Thoracic aorta (tissue), 2 donors: ENCODE data around the gene BMP2K. TPM values are rescaled to one million over a fixed set of nuclear protein-coding genes. Genes with fewer than 3 reads are reported as not detected.

Experiments used
- ATAC-seq: fragments of 150-250 bp; one replicate; pipeline ENCODE4 v1.8.0; 2017; ENCODE audit warnings: low read depth; ENCODE audit not compliant: insufficient number of reproducible peaks, low FRiP score
- DNase-seq: peaks from one replicate; pipeline ENCODE4 v3.0.0-alpha.2; 2020; ENCODE audit warnings: low spot score
- H3K27ac ChIP-seq, 2 donors: fragments of 200-600 bp; sonication (generic); 1 replicate in 1 of 2; 2 replicates in 1 of 2; pipeline ENCODE4 v1.5.1; 2016; ENCODE audit warnings: mild to moderate bottlenecking in 2 of 2, moderate library complexity in 2 of 2
- H3K27me3 ChIP-seq: fragments of 200-600 bp; sonication (generic); replicated peaks from 2 replicates; pipeline ENCODE4 v1.6.0; 2016; ENCODE audit warnings: mild to moderate bottlenecking; ENCODE audit not compliant: insufficient read depth
- H3K36me3 ChIP-seq: fragments of 200-600 bp; sonication (generic); one replicate; pipeline ENCODE4 v1.5.1; 2016
- H3K4me1 ChIP-seq, 2 donors: fragments of 200-600 bp; sonication (generic); 1 replicate in 1 of 2; 2 replicates in 1 of 2; pipeline versions ENCODE4 v1.5.1 to v1.6.0; 2016; ENCODE audit warnings: low read depth in 2 of 2, mild to moderate bottlenecking in 1 of 2; ENCODE audit not compliant: control insufficient read depth in 1 of 2
- H3K4me3 ChIP-seq: fragments of 200-600 bp; sonication (generic); 2 replicates; pipeline ENCODE4 v1.5.1; 2016; ENCODE audit warnings: mild to moderate bottlenecking
- H3K9me3 ChIP-seq: fragments of 200-600 bp; sonication (generic); 2 replicates; pipeline ENCODE4 v1.5.1; 2016
- total RNA-seq, 2 donors: library from RNA; depleted of rRNA; stranded (reverse); fragments of >200 nt; gene quantifications; one replicate each; pipeline versions ENCODE4 v1.1.0 to v1.2.3, GENCODE V29; 2016
- TF ChIP-seq, protein P1 (sequence below): fragments of 200-600 bp; sonication (generic); IDR thresholded peaks from one replicate; pipeline ENCODE4 v1.5.1; 2019; ENCODE audit warnings: antibody characterized with exemption

The BMP2K gene
- total RNA-seq, 2 donors from 2014 or later: 41.8 to 74.4 TPM

DNA sequence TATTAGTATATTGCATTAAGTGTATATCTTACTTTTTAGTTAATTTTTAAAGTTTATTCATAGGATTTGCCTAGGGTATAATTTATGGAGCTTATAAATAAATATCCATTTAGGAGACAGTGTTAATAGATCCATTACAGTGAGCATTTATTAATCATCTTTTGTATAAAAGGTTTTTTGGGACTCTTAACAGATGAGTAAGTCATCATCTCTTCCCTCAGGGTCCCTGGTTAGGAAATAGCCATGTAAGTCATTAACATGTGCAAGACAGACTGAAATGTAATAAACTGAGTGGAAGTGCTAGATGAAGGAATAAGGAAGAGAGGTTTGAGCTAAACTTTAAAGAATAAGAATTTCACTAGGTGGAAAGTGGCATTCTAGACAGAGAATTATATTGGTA is 93.9 kb downstream of the BMP2K start:
- Histone ChIP-seq H3K27ac (no peak overlapping the region), H3K4me3 (no peak overlapping the region), H3K9me3 (no peaks in the 10 kb centered on the region), H3K36me3 (peaks cover 14% of the 10 kb centered on the region), H3K4me1 (no peaks in the 10 kb centered on the region), H3K27me3 (no peaks in the 10 kb centered on the region)
- no peak for DNase-seq
- TF ChIP-seq, protein P1, sequence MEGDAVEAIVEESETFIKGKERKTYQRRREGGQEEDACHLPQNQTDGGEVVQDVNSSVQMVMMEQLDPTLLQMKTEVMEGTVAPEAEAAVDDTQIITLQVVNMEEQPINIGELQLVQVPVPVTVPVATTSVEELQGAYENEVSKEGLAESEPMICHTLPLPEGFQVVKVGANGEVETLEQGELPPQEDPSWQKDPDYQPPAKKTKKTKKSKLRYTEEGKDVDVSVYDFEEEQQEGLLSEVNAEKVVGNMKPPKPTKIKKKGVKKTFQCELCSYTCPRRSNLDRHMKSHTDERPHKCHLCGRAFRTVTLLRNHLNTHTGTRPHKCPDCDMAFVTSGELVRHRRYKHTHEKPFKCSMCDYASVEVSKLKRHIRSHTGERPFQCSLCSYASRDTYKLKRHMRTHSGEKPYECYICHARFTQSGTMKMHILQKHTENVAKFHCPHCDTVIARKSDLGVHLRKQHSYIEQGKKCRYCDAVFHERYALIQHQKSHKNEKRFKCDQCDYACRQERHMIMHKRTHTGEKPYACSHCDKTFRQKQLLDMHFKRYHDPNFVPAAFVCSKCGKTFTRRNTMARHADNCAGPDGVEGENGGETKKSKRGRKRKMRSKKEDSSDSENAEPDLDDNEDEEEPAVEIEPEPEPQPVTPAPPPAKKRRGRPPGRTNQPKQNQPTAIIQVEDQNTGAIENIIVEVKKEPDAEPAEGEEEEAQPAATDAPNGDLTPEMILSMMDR: no peak
- no peak for ATAC-seq

DNA sequence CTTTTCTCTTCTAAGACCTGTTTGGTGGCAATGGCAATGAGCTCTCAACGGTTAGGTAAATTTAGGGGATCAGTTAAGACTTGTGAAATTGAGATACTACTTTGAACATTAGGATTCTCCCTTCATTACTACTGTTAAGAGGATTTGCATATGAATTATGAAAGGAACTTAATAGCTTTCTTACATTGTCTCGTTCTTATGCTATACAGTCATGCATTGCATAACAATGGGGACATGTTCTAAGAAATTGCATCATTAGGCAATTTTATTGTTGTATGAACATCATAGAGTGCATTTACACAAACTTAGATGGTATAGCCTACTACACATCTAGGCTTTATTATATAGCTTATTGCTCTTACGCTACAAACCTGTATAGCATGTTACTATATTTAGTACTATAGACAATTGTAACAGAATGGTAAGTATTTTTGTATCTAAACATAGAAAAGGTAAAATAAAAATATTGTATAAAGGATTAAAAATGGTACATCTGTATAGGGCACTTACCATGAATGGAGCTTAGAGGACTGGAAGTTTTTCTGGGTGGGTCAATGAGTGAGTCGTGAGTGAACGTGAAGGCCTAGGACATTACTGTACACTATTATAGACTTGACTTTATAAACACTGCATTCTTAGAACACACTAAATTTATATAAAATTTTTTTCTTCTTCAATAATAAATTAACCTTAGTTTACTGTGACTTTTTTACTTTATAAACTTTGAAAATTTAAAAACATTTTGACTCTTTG is 100.6 kb downstream of the BMP2K start:
- H3K36me3 ChIP-seq: peaks cover 11% of the 10 kb centered on the region
- no peak overlapping the region for H3K27ac ChIP-seq
- no peaks in the 10 kb centered on the region for H3K27me3 ChIP-seq
- ATAC-seq: no peak
- no peaks in the 10 kb centered on the region for H3K9me3 ChIP-seq
- no peak overlapping the region for H3K4me3 ChIP-seq
- TF ChIP-seq, protein P1: no peak
- no peak for DNase-seq
- no peaks in the 10 kb centered on the region for H3K4me1 ChIP-seq

DNA sequence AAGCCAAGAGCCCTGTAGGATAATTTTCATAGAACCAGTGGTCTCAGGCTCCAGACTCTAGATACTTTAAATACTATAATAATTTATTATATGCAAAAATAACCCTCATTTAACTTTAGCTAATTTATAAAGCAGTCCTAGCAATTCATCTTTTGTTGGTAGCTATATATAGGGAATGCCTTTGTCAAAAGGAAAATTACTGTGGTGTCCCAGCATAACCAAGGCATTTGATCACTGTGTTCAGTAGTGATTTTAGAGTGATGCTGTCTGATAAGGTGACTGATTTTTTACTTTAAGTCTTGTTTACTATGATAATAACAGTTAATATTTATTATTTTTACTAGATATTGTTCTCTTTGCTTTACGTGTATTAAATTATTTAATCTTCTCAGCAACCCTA is 101.9 kb downstream of the BMP2K start:
- peaks cover 2% of the 10 kb centered on the region for H3K36me3 ChIP-seq
- H3K4me3 ChIP-seq: no peak overlapping the region
- H3K27ac ChIP-seq: no peak overlapping the region
- TF ChIP-seq, protein P1: no peak
- no peaks in the 10 kb centered on the region for H3K27me3 ChIP-seq
- ATAC-seq (no peak), DNase-seq (no peak)
- H3K9me3 ChIP-seq: no peaks in the 10 kb centered on the region
- no peaks in the 10 kb centered on the region for H3K4me1 ChIP-seq

DNA sequence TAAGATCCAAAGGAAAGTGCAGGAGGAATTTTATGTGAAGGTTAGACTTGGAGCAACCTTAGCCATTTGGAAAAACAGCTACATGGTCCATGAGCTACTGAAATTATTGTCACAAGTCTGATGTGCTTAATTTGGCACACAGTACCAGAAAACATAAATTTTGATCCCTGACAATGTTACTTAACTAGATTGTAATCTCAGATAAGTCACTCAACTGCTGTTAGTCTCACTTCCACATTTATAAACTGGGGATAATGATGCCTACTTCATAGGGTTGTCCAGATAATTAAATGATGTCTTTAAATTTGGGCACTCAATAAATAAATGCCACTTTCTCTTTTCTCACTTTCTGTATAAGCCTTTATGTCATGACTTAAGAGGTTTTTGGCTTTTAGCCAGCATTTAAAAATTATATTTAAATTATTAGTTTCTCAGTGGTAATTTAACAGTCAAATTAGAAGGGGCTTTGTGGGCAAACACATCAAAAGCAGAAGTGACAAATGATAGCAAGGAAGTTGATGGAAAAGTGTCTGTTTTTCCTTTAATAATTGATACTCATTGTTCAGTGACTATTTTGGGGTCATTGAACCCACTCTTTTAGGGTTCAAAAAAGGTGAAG is 104.8 kb downstream of the BMP2K start:
- Histone ChIP-seq H3K36me3 (no peaks in the 10 kb centered on the region), H3K27me3 (no peaks in the 10 kb centered on the region), H3K4me3 (no peak overlapping the region), H3K27ac (no peak overlapping the region), H3K4me1 (peaks cover 0 to 8% of the 10 kb centered on the region in 2 donors), H3K9me3 (no peaks in the 10 kb centered on the region)
- DNase-seq (no peak), ATAC-seq (no peak)
- TF ChIP-seq, protein P1: no peak

DNA sequence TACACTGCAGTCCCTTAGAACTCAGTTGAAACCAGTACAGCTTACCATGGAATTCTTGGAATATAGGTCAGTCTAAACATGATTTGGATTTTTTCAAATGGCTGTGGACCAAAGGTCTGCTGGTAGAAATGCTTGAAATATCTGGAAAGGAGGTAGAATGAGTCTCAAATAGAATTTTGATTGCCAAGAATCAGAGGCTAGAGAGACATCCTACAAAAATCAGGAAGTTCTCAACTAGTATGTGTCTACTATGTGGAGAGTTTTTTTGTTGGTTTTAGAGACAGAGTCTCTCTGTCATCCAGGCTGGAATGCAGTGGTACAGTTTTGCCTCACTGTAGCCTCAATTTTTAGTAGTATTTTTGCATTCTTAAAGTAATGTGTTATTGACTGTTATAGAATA is 109.4 kb downstream of the BMP2K start:
- TF ChIP-seq, protein P1: no peak
- ATAC-seq: no peak

More for the DNA sequence above, 109.4 kb downstream of the BMP2K start:
- peaks cover 0 to 8% of the 10 kb centered on the region in 2 donors for H3K4me1 ChIP-seq
- no peaks in the 10 kb centered on the region for H3K36me3 ChIP-seq
- no peak overlapping the region for H3K27ac ChIP-seq
- no peaks in the 10 kb centered on the region for H3K27me3 ChIP-seq
- no peak for DNase-seq
- H3K9me3 ChIP-seq: no peaks in the 10 kb centered on the region
- H3K4me3 ChIP-seq: no peak overlapping the region
